ENCODE measurements around the gene CREB5. TPM values are rescaled to one million over a fixed set of nuclear protein-coding genes. Genes with fewer than 3 reads are reported as not detected.
A peak's percentile ranks its signal among the peaks of the same experiment; 100 is the strongest.
"Not testable (repeated sequence)": the region's sequence is repeated elsewhere in the genome, so short reads cannot be mapped to it uniquely, and the experiment has no call there.

Gene CREB5
- polyA plus RNA-seq, 1 donor from 2014 or later = 1.3 TPM

GRCh38 chr7:28785041-28785995 lies 373.0 kb downstream of the CREB5 start:
- peaks cover 22 to 37% (median 33%) of the 10 kb centered on the region in 3 donors for H3K4me1 Mint-ChIP-seq
- no peaks in the 10 kb centered on the region for H3K36me3 Mint-ChIP-seq
- H3K27me3 Mint-ChIP-seq = no peaks in the 10 kb centered on the region
- H3K9me3 Mint-ChIP-seq = no peaks in the 10 kb centered on the region
- peak overlapping the region in 1 of 4 donors; percentile 49 for H3K4me3 Mint-ChIP-seq
- no peak overlapping the region for H3K27ac Mint-ChIP-seq

DNA sequence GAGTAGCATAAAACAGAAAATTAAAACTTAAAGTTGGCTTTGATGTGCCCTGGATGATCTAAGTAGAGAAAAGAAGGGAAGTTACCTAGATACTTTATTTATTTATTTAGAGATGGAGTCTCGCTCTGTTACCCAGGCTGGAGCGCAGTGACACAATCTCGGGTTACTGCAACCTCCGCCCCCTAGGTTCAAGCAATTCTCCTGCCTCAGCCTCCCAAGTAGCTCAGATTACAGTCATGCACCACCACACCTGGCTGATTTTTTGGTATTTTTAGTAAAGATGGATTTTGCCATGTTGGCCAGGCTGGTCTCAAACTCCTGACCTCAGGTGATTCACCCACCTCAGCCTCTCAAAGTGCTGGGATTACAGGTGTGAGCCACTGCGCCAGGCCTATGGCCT lies 373.8 kb downstream of the CREB5 start:
- H3K27ac Mint-ChIP-seq, H3K9me3 Mint-ChIP-seq, H3K27me3 Mint-ChIP-seq, H3K4me3 Mint-ChIP-seq, H3K36me3 Mint-ChIP-seq: not testable (repeated sequence)
- peaks cover 26 to 32% (median 28%) of the 10 kb centered on the region in 3 donors for H3K4me1 Mint-ChIP-seq

- H3K9me3 Mint-ChIP-seq = peaks cover 0 to 2% (median 0%) of the 10 kb centered on the region in 3 donors
- peak overlapping the region in 1 of 4 donors; percentile 51 for H3K4me3 Mint-ChIP-seq
- peaks cover 21 to 23% (median 22%) of the 10 kb centered on the region in 3 donors for H3K4me1 Mint-ChIP-seq
- no peaks in the 10 kb centered on the region for H3K36me3 Mint-ChIP-seq
- H3K27me3 Mint-ChIP-seq = no peaks in the 10 kb centered on the region
- no peak overlapping the region for H3K27ac Mint-ChIP-seq
Measured at GRCh38 chr7:28787106-28787505, 374.8 kb downstream of the CREB5 start.

DNA sequence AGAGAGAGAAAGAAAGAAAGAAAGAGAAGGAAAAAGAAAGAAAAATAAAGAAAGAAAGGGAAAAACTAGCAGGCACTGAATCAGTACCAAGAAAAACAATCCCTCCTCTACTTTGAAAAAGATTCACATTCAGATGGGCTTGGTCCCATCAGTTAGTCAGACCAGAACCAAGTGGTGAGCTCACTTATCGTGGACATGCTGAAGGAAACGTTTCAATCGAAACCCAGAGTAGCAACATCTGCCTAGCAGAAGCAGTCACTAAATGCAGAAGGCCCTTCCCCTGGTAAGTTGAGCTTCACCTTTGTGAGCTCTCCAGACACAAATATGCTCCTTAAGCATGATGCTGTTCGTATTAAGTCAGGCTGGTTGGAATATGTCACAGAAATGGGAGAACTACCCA lies 378.1 kb downstream of the CREB5 start:
- Mint-ChIP-seq H3K4me3 (no peak overlapping the region), H3K9me3 (peaks cover 0 to 2% (median 0%) of the 10 kb centered on the region in 3 donors), H3K27me3 (peaks cover 5% of the 10 kb centered on the region), H3K36me3 (no peaks in the 10 kb centered on the region), H3K27ac (no peak overlapping the region), H3K4me1 (peaks cover 7 to 15% (median 11%) of the 10 kb centered on the region in 3 donors)

GRCh38 chr7:28792858-28793257 lies 380.5 kb downstream of the CREB5 start:
- Mint-ChIP-seq H3K27ac (no peak overlapping the region), H3K4me3 (no peak overlapping the region), H3K9me3 (peaks cover 0 to 2% (median 0%) of the 10 kb centered on the region in 3 donors), H3K36me3 (no peaks in the 10 kb centered on the region), H3K27me3 (peaks cover 5% of the 10 kb centered on the region), H3K4me1 (peaks cover 0 to 4% (median 3%) of the 10 kb centered on the region in 3 donors)

DNA sequence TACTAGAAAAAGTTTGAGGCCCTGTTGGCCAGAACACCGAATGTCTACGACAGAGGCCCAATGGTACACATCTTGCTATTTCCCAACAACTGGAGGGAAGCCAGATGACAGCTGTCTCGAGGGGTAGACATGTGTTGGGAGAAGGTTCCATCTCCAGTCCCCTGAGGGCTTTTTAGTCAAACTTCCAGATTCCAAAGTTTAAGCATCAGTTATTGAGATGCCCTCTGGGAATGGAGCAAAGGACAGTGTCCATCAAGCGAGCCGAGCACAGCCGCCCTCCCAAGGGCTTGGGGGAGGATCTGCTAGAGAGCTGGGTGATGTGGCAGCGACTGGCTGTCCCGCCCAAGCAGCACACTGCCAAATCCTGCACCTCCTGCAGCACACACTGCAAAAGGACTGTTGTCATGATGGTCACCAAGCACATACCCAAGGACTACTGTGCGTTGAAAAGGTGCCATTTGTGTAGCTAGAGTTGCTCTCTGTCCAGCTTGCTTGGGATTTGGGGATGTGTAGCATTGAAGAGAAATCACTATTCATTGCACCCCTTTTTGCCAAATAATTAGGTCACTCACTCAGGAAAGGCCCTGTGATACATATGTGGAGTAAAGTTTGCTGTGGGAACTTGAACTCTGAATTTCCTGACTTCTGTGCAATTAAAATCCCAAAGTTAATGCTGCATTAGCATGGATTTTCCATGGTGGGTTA lies 381.2 kb downstream of the CREB5 start:
- Mint-ChIP-seq H3K27ac (no peak overlapping the region), H3K9me3 (peaks cover 0 to 2% (median 0%) of the 10 kb centered on the region in 3 donors), H3K4me3 (no peak overlapping the region)

DNA sequence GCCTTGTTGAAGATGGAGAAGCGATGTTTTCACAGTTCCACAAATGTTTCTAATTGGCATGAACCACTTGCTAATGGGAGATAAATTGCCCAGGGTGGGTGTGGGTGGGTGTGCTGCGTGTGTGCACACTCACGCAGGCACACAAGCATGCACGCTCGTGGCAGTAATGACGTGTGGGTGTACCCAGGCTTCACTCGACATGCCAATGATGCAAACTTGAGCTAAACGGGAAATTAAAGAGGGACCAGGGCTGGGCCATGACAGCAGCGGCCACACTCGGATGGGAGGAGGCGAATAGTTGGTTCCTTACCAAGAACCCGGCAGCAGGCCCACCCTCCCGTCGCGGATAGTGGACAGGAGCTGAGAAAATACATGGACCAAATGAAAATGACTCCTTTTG lies 386.0 kb downstream of the CREB5 start:
- Mint-ChIP-seq H3K4me1 (no peaks in the 10 kb centered on the region), H3K36me3 (no peaks in the 10 kb centered on the region), H3K27me3 (peaks cover 6% of the 10 kb centered on the region), H3K4me3 (no peak overlapping the region), H3K27ac (no peak overlapping the region), H3K9me3 (no peaks in the 10 kb centered on the region)

More for the DNA sequence above, 381.2 kb downstream of the CREB5 start:
- H3K36me3 Mint-ChIP-seq = no peaks in the 10 kb centered on the region
- H3K4me1 Mint-ChIP-seq = peaks cover 0 to 4% (median 3%) of the 10 kb centered on the region in 3 donors
- peaks cover 5% of the 10 kb centered on the region for H3K27me3 Mint-ChIP-seq

DNA sequence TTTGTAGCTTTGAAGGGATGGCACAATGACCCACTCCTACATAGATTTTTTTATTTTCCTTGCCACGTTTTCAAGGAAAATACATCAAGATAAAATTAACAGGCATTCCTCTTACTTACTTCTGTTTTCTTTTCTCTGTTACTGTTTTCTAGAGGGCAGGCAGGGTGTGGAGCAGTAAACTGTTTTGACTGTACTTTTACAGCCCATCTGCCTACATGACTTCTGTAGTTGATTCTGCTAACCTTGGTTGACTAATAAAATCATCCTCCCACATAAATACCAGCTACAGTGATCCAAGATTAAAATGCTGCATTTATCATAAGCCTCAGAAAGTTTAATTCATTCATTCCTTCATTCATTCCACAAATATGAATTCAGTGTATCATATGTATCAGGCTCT lies 387.3 kb downstream of the CREB5 start:
- no peaks in the 10 kb centered on the region for H3K36me3 Mint-ChIP-seq
- no peak overlapping the region for H3K4me3 Mint-ChIP-seq
- no peak overlapping the region for H3K27ac Mint-ChIP-seq
- H3K4me1 Mint-ChIP-seq = no peaks in the 10 kb centered on the region
- peaks cover 2% of the 10 kb centered on the region for H3K27me3 Mint-ChIP-seq
- peaks cover 0 to 2% (median 0%) of the 10 kb centered on the region in 3 donors for H3K9me3 Mint-ChIP-seq

DNA sequence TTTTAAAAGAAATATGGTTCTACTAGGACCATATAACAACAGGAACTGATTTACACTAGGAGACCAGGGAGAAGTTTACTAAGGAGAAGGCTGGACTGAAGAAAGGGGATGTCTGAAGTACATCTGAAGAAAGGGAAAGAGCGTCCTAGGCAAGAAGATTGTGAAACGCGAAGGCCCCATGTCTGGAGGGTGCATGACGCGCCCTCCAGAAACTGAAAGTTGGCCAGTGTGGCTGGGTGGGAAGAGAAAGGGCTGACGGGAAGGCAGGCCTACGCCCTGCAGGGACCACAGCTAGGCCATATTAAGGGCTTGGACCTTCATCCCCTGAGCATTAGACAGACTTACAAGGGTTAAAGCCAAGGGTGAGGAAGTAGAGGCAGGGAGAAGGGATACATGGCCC lies 387.8 kb downstream of the CREB5 start:
- peaks cover 0 to 2% (median 0%) of the 10 kb centered on the region in 3 donors for H3K9me3 Mint-ChIP-seq
- peaks cover 1% of the 10 kb centered on the region for H3K27me3 Mint-ChIP-seq
- peaks cover 0 to 2% (median 0%) of the 10 kb centered on the region in 3 donors for H3K4me1 Mint-ChIP-seq
- no peak overlapping the region for H3K27ac Mint-ChIP-seq
- no peak overlapping the region for H3K4me3 Mint-ChIP-seq
- H3K36me3 Mint-ChIP-seq = no peaks in the 10 kb centered on the region

DNA sequence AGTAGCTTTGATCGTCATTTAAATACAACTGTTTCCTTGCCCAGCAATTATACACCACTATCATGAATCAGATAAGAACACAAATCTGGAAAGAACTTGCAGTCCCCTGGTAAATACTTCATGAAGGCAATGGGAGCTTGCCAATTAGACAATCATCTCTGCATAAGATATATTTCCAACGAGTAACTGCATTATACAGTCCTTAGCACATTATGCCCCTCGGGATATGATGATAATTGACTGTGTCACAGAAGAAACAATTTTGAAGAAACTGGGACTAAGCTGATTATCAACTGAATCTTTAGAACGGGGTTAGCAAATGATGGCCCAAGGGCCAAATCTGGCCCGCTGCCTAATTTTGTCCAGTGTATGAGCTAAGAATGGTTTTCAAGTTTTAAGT lies 390.1 kb downstream of the CREB5 start:
- peaks cover 0 to 2% (median 0%) of the 10 kb centered on the region in 3 donors for H3K9me3 Mint-ChIP-seq
- H3K4me1 Mint-ChIP-seq = peaks cover 0 to 2% (median 2%) of the 10 kb centered on the region in 3 donors
- H3K27ac Mint-ChIP-seq = no peak overlapping the region
- no peaks in the 10 kb centered on the region for H3K36me3 Mint-ChIP-seq
- no peak overlapping the region for H3K4me3 Mint-ChIP-seq
- H3K27me3 Mint-ChIP-seq = peaks cover 1% of the 10 kb centered on the region

DNA sequence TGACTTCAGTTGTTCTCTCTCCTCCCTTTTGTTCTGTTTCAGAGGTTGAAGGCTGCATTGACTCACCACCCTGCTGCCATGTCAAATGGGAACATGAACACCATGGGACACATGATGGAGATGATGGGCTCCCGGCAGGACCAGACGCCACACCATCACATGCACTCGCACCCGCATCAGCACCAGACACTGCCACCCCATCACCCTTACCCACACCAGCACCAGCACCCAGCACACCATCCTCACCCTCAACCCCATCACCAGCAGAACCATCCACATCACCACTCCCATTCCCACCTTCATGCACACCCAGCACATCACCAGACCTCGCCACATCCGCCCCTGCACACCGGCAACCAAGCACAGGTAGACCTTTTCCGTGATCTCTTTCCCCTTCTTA lies 391.8 kb downstream of the CREB5 start:
- no peaks in the 10 kb centered on the region for H3K36me3 Mint-ChIP-seq
- peaks cover 0 to 2% (median 0%) of the 10 kb centered on the region in 3 donors for H3K9me3 Mint-ChIP-seq
- H3K4me3 Mint-ChIP-seq = peak overlapping the region in 1 of 4 donors; percentile 0
- H3K27me3 Mint-ChIP-seq = peaks cover 1% of the 10 kb centered on the region
- H3K4me1 Mint-ChIP-seq = peaks cover 6 to 10% (median 10%) of the 10 kb centered on the region in 3 donors
- peak overlapping the region in 1 of 3 donors; percentile 35 for H3K27ac Mint-ChIP-seq

DNA sequence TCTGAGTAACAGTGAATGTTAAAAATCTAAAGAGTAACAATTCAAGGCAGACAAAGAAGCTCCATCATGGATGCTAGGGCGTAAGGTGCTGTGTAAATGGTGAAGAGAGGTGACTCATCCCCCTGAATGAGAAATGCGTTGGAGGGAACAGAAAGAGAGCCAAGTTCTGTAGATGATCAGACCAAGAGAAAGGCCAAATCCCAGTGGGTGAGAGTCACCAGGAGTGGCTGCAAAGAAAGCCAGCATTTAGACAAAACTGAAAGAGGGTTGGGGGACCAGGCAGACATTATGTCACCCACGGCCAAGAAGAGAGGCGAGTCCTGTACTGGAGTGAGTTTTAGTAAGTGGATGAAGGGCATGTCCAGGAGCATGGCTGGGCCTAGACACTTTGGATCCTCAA lies 392.7 kb downstream of the CREB5 start:
- H3K36me3 Mint-ChIP-seq = no peaks in the 10 kb centered on the region
- H3K4me1 Mint-ChIP-seq = peaks cover 12 to 15% (median 15%) of the 10 kb centered on the region in 3 donors
- no peak overlapping the region for H3K4me3 Mint-ChIP-seq
- H3K9me3 Mint-ChIP-seq = peaks cover 0 to 2% (median 0%) of the 10 kb centered on the region in 3 donors
- no peak overlapping the region for H3K27ac Mint-ChIP-seq
- H3K27me3 Mint-ChIP-seq = peaks cover 1% of the 10 kb centered on the region

GRCh38 chr7:28806841-28807240 lies 394.5 kb downstream of the CREB5 start:
- no peak overlapping the region for H3K4me3 Mint-ChIP-seq
- no peak overlapping the region for H3K27ac Mint-ChIP-seq
- H3K27me3 Mint-ChIP-seq = no peaks in the 10 kb centered on the region
- H3K36me3 Mint-ChIP-seq = no peaks in the 10 kb centered on the region
- peaks cover 0 to 2% (median 0%) of the 10 kb centered on the region in 3 donors for H3K9me3 Mint-ChIP-seq
- H3K4me1 Mint-ChIP-seq = peaks cover 16 to 23% (median 17%) of the 10 kb centered on the region in 3 donors

- Mint-ChIP-seq H3K27ac (peak overlapping the region in 1 of 3 donors; percentile 82), H3K4me3 (no peak overlapping the region), H3K27me3 (no peaks in the 10 kb centered on the region), H3K36me3 (no peaks in the 10 kb centered on the region), H3K4me1 (peaks cover 17 to 26% (median 22%) of the 10 kb centered on the region in 3 donors), H3K9me3 (peaks cover 0 to 2% (median 0%) of the 10 kb centered on the region in 3 donors)
Measured at GRCh38 chr7:28807396-28807994, 395.2 kb downstream of the CREB5 start.
